Nephron (organoid): ENCODE data around the gene FTCD.

Source experiments
- H3K27ac Mint-ChIP-seq, 3 experiments: 2 replicates each; pipeline ENCODE4 v1.8.0; 2020; ENCODE audit warnings: mixed read lengths in 3 of 3, mild to moderate bottlenecking in 2 of 3, moderate library complexity in 1 of 3
- H3K27me3 Mint-ChIP-seq: 2 replicates; pipeline ENCODE4 v1.8.0; 2021; ENCODE audit warnings: low read depth, mild to moderate bottlenecking, moderate library complexity, mixed read lengths
- H3K36me3 Mint-ChIP-seq: 2 replicates; pipeline ENCODE4 v1.8.0; 2020; ENCODE audit warnings: low read depth, mixed read lengths
- H3K4me1 Mint-ChIP-seq: 2 replicates; pipeline ENCODE4 v1.8.0; 2020; ENCODE audit warnings: mixed read lengths
- H3K4me3 Mint-ChIP-seq, 3 experiments: 2 replicates each; pipeline ENCODE4 v1.8.0; 2020; ENCODE audit warnings: mild to moderate bottlenecking in 3 of 3, mixed read lengths in 3 of 3, moderate library complexity in 2 of 3
- H3K9me3 Mint-ChIP-seq: 2 replicates; pipeline ENCODE4 v1.8.0; 2020; ENCODE audit warnings: mixed read lengths
- CTCF ChIP-seq, 3 experiments: fragments of 200-600 bp; sonication (generic); IDR thresholded peaks; one replicate each; pipeline ENCODE4 v1.5.0; 2021; ENCODE audit warnings: antibody characterized with exemption in 3 of 3; ENCODE audit not compliant: unreplicated experiment in 3 of 3

FTCD gene

GRCh38 chr21:46188226-46189212 is 33.1 kb upstream of the FTCD start:
- Mint-ChIP-seq H3K9me3 (no peaks in the 10 kb centered on the region), H3K27me3 (no peaks in the 10 kb centered on the region), H3K4me3 (peak overlapping the region; percentile 21 to 61 (median 46)), H3K27ac (peak overlapping the region; percentile 37 to 76 (median 45)), H3K4me1 (peaks cover 30% of the 10 kb centered on the region), H3K36me3 (peaks cover 17% of the 10 kb centered on the region)
- no peak for TF ChIP-seq CTCF (IDR thresholded peaks at IDR 0.05; ENCODE audit: unreplicated experiment in 3 of 3)

DNA sequence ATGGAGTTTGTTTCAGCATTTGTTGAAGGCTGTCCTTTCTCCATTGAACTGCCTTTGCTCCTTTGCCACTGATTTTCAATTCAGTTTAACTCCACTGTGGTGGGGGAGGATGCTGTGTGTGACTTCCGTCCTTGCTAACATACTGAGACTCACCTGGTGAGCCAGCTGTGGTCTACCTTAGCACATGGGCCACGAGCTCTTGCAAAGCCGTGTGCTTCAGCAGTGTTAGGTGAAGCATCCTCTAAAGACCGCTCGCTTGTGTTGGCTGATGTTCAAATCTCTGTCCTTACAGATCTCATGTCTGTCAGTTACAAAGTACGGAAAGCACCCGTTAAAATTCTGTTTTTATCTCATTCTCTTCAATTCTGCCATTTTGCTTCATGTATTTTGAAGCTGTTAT is 32.4 kb upstream of the FTCD start:
- no peak for TF ChIP-seq CTCF (IDR thresholded peaks at IDR 0.05; ENCODE audit: unreplicated experiment in 3 of 3)
- H3K36me3 Mint-ChIP-seq, result peaks cover 14% of the 10 kb centered on the region
- peak overlapping the region; percentile 19 to 61 (median 46) for H3K4me3 Mint-ChIP-seq
- peak overlapping the region; percentile 37 to 76 (median 45) for H3K27ac Mint-ChIP-seq
- H3K4me1 Mint-ChIP-seq, result peaks cover 30% of the 10 kb centered on the region
- H3K9me3 Mint-ChIP-seq, result no peaks in the 10 kb centered on the region
- no peaks in the 10 kb centered on the region for H3K27me3 Mint-ChIP-seq

DNA sequence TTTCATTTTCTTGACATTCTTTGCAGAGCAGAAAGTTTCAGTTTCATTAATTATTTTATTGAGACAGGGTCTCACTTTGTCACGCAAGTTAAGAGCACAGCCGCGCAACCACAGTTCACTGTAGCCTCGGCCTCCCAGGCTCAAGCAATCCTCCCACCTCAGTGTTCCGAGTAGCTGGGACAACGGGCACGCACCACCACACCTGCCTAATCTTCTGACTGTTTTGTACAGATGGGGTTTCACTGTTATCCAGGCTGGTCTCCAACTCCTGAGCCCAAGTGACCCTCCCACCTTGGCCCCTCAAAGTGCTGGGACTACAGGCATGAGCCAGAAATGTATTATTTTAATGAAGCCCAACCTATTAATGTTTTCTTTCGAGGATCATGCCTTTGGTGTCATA is 31.9 kb upstream of the FTCD start:
- H3K4me3 Mint-ChIP-seq, result peak overlapping the region in 2 of 3 experiments; percentile 32 to 61
- peaks cover 30% of the 10 kb centered on the region for H3K4me1 Mint-ChIP-seq
- no peaks in the 10 kb centered on the region for H3K9me3 Mint-ChIP-seq
- H3K27me3 Mint-ChIP-seq, result no peaks in the 10 kb centered on the region
- TF ChIP-seq CTCF (IDR thresholded peaks at IDR 0.05; ENCODE audit: unreplicated experiment in 3 of 3), result no peak
- H3K36me3 Mint-ChIP-seq, result peaks cover 14% of the 10 kb centered on the region
- H3K27ac Mint-ChIP-seq, result peak overlapping the region in 2 of 3 experiments; percentile 37 to 45

DNA sequence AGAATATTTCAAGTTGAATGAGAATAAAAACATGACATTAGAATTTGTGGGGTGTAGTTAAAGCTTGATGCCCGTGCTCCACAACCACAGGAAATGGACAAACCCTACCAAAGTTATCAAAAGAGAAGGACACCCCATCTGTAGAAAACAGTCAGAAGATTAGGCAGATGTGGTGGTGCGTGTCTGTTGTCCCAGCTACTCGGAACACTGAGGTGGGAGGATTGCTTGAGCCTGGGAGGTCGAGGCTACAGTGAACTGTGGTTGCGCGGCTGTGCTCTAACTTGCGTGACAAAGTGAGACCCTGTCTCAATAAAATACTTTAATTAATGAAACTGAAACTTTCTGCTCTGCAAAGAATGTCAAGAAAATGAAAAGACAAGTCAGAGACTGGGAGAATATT is 30.3 kb upstream of the FTCD start:
- Mint-ChIP-seq H3K36me3 (peaks cover 6% of the 10 kb centered on the region), H3K27me3 (no peaks in the 10 kb centered on the region), H3K9me3 (no peaks in the 10 kb centered on the region), H3K4me1 (peaks cover 30% of the 10 kb centered on the region), H3K27ac (peak overlapping the region; percentile 96 to 99 (median 97)), H3K4me3 (peak overlapping the region; percentile 90 to 95 (median 93))
- TF ChIP-seq CTCF (IDR thresholded peaks at IDR 0.05; ENCODE audit: unreplicated experiment in 3 of 3), result no peak

DNA sequence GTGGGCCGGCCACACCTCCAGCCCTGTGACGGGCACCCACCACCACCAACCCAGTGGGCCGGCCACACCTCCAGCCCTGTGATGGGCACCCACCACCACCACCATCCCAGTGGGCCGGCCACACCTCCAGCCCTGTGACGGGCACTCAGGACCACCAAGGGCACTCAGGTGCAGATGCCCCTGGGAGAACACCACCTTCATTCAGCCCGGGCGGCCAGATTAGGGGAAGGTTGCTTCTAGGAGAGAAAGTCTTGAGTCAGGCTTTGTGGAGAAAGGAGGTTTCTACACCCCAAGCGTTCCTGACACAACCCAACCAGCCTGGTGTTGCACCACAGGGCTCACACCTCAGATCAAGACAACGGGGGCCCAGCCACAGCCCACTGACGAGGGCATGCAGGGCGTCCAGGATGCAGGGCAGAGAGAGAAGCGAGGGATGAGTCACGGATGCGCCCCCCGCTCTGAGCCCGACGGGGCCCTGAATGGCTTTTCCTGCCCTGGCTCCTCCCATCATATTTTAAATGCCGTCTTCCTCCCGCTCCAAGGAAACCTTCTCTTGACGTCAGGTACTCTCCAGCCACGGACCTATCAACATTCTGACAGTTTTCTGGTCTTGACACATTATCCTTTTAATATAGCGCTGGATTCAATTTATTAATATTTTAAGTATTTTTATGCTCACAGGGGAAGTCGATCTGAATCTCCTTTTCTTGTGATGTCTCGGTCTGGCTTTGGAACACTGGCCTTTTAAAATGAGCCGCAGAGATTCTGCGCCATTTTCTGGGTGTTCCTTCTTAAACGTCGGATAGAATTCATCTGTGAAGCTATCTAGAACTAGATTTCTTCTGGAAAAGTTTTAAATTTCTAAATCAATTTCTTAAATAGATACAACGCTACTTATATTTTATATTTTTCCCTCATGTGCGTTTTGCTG is 29.5 kb upstream of the FTCD start:
- H3K4me3 Mint-ChIP-seq, result peak overlapping the region; percentile 90 to 95 (median 93)
- H3K27ac Mint-ChIP-seq, result peak overlapping the region; percentile 96 to 99 (median 97)
- H3K9me3 Mint-ChIP-seq, result no peaks in the 10 kb centered on the region
- H3K4me1 Mint-ChIP-seq, result peaks cover 30% of the 10 kb centered on the region
- TF ChIP-seq CTCF (IDR thresholded peaks at IDR 0.05; ENCODE audit: unreplicated experiment in 3 of 3), result no peak
- peaks cover 11% of the 10 kb centered on the region for H3K36me3 Mint-ChIP-seq
- H3K27me3 Mint-ChIP-seq, result no peaks in the 10 kb centered on the region
